ENCODE data around the gene CMTM1.
A peak's percentile ranks its signal among the peaks of the same experiment; 100 is the strongest.

Gene CMTM1

DNA sequence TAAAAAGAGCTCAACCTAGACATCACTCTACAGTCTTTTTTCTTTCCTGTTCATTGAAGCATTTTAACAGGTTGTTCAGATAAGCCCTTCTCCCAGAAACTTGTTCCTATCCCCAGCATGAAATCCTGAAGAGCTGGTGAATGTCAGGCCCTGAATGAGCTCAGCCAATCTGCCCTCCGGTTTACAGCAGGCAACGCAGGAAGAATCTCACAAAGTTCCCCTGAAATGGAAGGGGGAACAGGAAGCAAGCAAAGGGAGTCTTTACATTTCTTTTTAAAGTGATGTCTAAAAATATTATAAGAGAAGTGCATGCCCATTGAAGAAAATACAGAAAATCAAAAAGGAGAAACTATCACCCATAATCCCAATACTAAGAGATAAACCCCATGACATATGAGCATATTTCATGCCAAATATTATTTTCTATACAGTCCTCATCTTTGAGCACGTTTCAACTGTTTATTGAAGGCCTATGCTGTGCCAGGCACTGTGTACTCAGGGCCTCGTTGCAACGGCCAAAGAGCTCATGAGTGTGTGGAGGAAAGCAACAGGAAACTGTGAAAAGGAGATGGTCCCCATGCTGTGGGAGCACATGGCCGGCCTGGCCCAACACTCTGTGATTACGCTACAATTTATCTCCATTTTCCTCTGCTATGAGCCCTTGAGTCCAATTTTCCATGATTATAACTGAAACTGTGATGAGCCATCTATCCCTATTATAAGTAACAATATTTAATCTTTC is 22.1 kb upstream of the CMTM1 start:
- Mint-ChIP-seq H3K4me3 (peak overlapping the region; percentile 39), H3K36me3 (ENCODE audit: low read depth) (peaks cover 86% of the 10 kb centered on the region), H3K27ac (peak overlapping the region; percentile 94), H3K4me1 (ENCODE audit: low read depth) (peaks cover 82% of the 10 kb centered on the region), H3K27me3 (no peaks in the 10 kb centered on the region), H3K9me3 (no peaks in the 10 kb centered on the region)
- intact Hi-C loops (cut with micrococcal nuclease), result no loop called here

DNA sequence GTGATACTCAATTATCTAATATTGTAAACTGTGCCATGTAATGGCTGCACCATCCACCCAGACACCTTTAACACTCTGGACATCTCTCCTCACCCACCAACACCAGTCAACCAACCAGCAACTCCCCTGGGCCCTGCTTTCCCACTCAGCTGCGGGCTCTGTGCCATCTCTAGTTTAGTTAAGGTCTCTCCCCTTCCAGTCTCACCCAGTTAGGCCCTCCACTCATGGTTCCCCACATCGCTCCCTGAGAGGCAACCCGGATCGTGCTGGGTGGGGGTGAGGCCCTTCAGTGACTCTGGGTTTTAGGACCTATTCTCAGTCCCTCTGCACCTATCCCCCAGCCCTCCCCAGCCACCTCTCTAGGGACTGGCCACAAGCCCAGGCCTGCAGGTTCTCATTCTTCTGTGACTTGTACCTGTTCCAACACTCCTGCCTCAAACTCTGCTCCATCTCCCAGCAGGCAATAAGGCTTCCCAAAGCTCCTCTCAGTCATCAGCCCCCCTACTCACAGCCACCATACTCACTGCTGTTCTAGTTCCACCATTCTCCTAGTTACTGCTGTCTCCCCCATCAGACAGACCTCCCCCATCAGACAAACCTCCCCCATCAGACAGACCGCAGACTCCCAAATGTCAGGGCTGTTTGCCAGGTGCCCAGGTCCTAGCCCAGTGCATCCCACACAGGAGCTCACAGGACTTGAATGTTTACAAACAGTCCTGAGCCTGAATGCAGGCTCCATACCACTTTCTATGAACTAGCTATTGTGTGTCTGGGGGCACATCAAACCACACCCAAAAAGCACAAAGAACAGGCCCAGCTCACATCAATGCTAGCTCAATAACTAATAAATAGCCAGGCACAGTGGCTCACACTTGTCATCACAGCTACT is 18.9 kb upstream of the CMTM1 start:
- Mint-ChIP-seq H3K27me3 (no peaks in the 10 kb centered on the region), H3K36me3 (ENCODE audit: low read depth) (peaks cover 59% of the 10 kb centered on the region), H3K27ac (peak overlapping the region; percentile 81), H3K4me3 (peak overlapping the region; percentile 27), H3K4me1 (ENCODE audit: low read depth) (peaks cover 76% of the 10 kb centered on the region), H3K9me3 (no peaks in the 10 kb centered on the region)
- intact Hi-C loops (cut with micrococcal nuclease), result no loop called here

DNA sequence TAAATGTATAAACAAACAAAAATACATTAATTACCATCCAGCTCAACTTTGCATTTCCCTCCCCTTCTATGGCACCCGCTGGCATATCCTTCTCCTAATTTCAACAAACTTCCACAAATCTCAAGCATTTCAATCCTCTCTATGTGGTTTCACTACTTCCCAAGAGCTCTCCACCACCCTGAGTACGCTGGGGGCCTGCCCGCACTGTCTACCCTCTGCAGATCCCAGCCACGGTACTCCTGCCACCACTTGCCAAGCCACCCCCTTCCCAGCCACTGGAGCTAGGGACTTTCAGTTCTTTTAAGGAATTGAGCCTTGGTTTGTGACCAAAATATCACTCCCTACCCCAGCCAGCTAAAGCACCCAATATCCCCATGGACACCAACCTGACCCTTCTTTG is 18.2 kb upstream of the CMTM1 start:
- intact Hi-C loops (cut with micrococcal nuclease), result no loop called here
- Mint-ChIP-seq H3K4me1 (ENCODE audit: low read depth) (peaks cover 72% of the 10 kb centered on the region), H3K4me3 (peak overlapping the region; percentile 78)

DNA sequence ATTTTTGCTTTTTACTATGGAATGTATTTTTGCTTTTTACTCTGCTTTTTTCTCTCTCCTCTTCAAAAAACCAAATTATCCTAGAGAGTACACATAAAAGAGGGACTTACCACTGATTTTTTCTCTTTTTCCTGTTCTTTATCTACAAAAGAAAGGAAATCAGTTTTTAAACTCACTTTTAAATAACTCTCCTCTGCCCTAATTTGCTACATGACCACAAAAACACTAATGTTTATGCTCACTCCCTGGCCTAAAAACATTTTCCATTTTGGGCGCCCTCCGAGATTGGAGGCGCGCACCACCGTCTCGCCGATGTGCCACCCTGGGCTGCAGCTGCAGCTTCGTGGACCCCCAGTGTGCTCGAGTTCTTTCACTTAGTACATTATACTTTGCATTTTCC is 17.4 kb upstream of the CMTM1 start:
- intact Hi-C loops (cut with micrococcal nuclease), result no loop called here

More for the DNA sequence above, 18.2 kb upstream of the CMTM1 start:
- H3K27me3 Mint-ChIP-seq, result no peaks in the 10 kb centered on the region
- peak overlapping the region; percentile 81 for H3K27ac Mint-ChIP-seq
- no peaks in the 10 kb centered on the region for H3K9me3 Mint-ChIP-seq
- H3K36me3 Mint-ChIP-seq (ENCODE audit: low read depth), result peaks cover 58% of the 10 kb centered on the region

DNA sequence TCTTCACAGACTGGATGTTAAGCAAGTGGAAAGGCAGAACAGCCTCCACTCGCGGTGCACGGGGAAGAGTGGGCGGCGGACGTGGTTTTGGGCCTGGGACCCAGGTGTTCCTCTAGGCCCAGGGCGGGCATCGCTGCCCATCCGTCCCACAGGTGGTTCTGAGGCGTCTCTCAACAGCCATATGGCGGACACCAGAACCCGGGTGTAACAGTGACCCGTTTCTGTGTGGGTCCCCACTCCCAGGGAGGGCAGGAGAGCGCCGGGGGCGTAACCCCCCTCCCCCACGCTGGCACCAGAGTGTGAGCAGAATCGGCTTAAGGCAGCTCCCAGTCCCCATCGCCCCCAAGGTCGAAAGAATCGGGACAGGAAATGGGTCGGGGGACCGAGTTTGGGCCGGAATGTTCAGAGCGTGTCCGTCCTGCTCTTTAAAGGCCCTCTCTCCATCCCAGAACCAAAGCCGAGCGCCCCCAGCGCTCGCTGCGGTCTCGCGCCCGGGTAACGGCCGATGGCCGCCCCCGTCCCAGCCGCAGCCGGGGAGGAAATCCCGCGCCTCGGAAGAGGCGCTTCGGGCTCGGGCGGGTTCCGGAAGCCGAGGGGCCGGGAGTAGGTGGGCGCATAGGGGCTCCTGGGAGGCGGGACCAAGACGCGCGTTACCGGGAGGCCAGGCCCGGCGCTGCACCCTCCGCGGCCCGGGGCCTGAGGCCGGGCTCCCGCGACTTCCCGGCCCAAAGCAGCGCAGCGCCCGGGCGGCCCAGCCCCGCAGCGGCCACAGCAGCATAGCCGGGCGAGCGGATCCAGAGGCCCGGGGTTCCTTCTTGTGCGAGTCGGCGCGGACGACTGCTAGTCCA is 16.7 kb upstream of the CMTM1 start, which contains the start of gene TK2:
TK2 (minus strand) TSS at position 839 of the 848 bp plus-strand sequence; CDS start at position 778, 61 bp downstream.
- intact Hi-C loops (cut with micrococcal nuclease), result no loop called here
- H3K27ac Mint-ChIP-seq, result peak within 1 kb of the TSS; percentile 81
- H3K36me3 Mint-ChIP-seq (ENCODE audit: low read depth), result peaks cover 61% of the 10 kb centered on the region
- H3K9me3 Mint-ChIP-seq, result no peaks in the 10 kb centered on the region
- peak within 1 kb of the TSS; percentile 78 for H3K4me3 Mint-ChIP-seq
- H3K27me3 Mint-ChIP-seq, result no peaks in the 10 kb centered on the region
- peaks cover 72% of the 10 kb centered on the region for H3K4me1 Mint-ChIP-seq (ENCODE audit: low read depth)

More for the DNA sequence above, 17.4 kb upstream of the CMTM1 start:
- Mint-ChIP-seq H3K27ac (peak overlapping the region; percentile 81), H3K27me3 (no peaks in the 10 kb centered on the region), H3K4me1 (ENCODE audit: low read depth) (peaks cover 72% of the 10 kb centered on the region), H3K4me3 (peak overlapping the region; percentile 78), H3K36me3 (ENCODE audit: low read depth) (peaks cover 58% of the 10 kb centered on the region), H3K9me3 (no peaks in the 10 kb centered on the region)

DNA sequence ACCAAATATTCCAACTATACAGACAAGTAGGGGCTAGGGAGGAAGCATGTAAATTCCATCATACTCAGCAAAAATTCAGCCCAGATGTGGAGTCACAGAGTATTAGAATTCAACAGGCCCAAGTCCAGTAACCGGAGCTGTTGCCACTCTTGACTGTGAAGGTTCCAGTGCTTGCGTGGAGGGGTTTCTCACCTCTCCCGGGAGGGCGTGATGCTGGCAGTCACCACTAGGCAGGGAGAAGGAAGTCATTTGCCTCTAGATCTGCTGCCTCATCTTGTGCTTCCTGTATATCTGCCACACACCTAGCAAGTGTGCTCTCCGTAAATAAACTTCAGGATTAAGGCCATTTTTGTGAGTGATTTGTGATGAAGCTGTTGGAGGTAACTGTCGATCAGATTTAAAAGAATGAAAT is 14.9 kb upstream of the CMTM1 start:
- intact Hi-C loops (cut with micrococcal nuclease), result no loop called here
- Mint-ChIP-seq H3K36me3 (ENCODE audit: low read depth) (peaks cover 67% of the 10 kb centered on the region), H3K9me3 (no peaks in the 10 kb centered on the region), H3K27me3 (no peaks in the 10 kb centered on the region), H3K27ac (peak overlapping the region; percentile 81), H3K4me3 (peak overlapping the region; percentile 81), H3K4me1 (ENCODE audit: low read depth) (peaks cover 78% of the 10 kb centered on the region)

DNA sequence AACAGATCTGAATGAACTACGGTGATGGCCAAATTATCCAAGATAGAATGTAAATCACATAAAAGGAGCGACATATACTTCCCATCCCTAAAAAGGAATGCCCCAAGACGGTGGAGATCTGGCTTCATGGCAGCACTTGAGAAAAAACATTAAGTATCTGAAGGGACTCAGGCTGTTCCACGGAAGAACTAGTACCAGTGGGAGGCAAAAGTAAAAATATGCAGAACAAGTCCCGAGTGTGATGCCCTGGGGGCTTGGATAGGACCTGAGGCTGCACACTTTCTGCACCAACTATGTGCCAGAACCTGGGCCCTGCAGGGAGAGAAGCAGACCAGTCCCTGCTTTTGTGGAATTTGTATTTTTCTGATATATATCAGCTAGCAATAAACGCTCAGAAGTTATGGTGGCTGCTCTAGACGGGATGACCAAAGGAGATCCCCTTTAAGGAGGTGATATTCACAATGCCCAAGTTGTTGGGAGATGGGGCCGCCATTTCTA is 14.4 kb upstream of the CMTM1 start:
- Mint-ChIP-seq H3K9me3 (no peaks in the 10 kb centered on the region), H3K27me3 (no peaks in the 10 kb centered on the region), H3K4me3 (peak overlapping the region; percentile 81), H3K4me1 (ENCODE audit: low read depth) (peaks cover 73% of the 10 kb centered on the region), H3K27ac (peak overlapping the region; percentile 81), H3K36me3 (ENCODE audit: low read depth) (peaks cover 62% of the 10 kb centered on the region)
- intact Hi-C loops (cut with micrococcal nuclease), result loop anchor here (1.0 to 2.0 kb wide), 3 partner anchors 27 to 55 kb away; no protein-coding TSS in a partner anchor

DNA sequence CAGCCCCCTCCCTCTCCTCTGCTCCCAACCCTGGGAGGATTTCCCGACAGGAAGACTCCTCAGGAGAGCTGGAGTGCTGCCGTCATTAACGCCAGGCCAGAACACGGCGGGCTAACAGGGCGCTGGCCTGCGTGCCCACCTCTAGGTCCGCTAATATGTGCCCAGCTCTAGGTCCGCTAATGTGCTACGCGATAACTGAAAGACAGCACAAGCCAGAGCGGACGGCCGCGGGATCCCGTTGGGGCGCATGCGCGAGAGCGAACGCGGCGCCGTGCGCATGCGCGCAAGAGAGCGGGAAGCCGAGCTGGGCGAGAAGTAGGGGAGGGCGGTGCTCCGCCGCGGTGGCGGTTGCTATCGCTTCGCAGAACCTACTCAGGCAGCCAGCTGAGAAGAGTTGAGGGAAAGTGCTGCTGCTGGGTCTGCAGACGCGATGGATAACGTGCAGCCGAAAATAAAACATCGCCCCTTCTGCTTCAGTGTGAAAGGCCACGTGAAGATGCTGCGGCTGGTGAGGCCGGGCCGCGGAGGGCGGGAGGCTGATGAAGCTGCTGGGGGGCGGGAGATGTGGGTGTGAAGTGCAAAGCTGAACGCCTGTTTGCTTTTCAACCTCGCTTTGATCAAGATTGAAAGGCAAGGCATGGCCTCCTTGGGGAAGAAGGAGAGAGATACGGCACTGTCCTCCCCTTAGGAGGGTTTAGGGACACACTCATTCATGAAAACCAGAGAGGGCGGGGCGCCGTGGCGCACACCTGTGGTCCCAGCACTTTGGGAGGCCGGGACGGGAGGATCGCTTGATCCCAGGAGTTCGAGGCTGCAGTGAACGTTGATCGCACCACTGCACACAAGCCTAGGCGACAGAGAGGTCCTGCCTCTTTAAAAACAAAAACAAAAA is 13.7 kb upstream of the CMTM1 start, which contains the start of gene CKLF:
CKLF (plus strand) TSS at position 291 of the 892 bp plus-strand sequence; CDS start at position 431, 140 bp downstream.
- Mint-ChIP-seq H3K4me1 (ENCODE audit: low read depth) (peaks cover 70% of the 10 kb centered on the region), H3K9me3 (no peaks in the 10 kb centered on the region), H3K27ac (peak within 1 kb of the TSS; percentile 81), H3K4me3 (peak within 1 kb of the TSS; percentile 81), H3K36me3 (ENCODE audit: low read depth) (peaks cover 59% of the 10 kb centered on the region), H3K27me3 (no peaks in the 10 kb centered on the region)
- intact Hi-C loops (cut with micrococcal nuclease), result loop anchor here (1.0 to 2.0 kb wide), 3 partner anchors 28 to 54 kb away; no protein-coding TSS in a partner anchor

DNA sequence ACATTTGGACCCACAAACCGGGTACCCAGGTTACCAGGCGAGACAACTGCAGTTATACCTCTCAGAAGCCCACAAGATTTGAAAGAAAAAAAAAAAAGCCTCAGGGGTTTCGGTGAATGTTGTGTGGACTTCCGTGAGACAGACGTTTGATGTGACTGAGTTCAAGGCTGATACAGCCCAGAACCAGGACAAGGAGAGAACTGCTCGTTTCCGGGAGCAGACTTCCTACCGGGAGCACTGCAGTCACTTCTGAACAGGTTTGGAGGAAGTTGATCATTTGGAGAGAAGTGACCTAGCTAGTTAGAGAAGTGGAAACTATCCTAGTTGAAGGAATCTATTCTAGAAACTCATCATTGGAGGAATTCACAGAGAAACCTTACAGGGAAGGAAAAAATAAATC is 13.0 kb upstream of the CMTM1 start:
- H3K4me1 Mint-ChIP-seq (ENCODE audit: low read depth), result peaks cover 66% of the 10 kb centered on the region
- H3K4me3 Mint-ChIP-seq, result peak overlapping the region; percentile 81
- H3K27me3 Mint-ChIP-seq, result no peaks in the 10 kb centered on the region
- peaks cover 59% of the 10 kb centered on the region for H3K36me3 Mint-ChIP-seq (ENCODE audit: low read depth)
- intact Hi-C loops (cut with micrococcal nuclease), result loop anchor here (2.0 kb wide), 2 partner anchors 28 to 54 kb away; no protein-coding TSS in a partner anchor
- H3K9me3 Mint-ChIP-seq, result no peaks in the 10 kb centered on the region
- peak overlapping the region; percentile 81 for H3K27ac Mint-ChIP-seq

DNA sequence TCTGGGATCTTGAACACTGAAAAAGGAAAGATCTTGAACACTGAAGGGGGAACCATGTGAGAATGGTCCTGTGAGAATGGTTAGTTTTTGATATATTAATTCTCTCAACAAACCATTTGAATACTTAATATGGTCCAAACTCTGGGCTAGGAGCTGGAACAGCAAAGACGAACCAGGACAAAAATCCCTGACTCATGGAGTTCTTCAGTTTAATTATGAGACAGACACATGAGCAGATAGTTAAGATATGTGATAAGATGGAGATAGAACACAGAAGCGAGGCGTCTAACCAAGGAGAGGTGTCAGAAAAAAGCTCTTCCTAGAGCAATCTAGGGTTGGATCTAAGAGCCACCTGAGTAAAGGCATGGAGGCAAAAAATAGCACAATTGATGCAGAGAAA is 12.2 kb upstream of the CMTM1 start:
- intact Hi-C loops (cut with micrococcal nuclease), result no loop called here
- Mint-ChIP-seq H3K27me3 (no peaks in the 10 kb centered on the region), H3K36me3 (ENCODE audit: low read depth) (peaks cover 63% of the 10 kb centered on the region), H3K4me1 (ENCODE audit: low read depth) (peaks cover 62% of the 10 kb centered on the region), H3K27ac (peak overlapping the region; percentile 81), H3K9me3 (no peaks in the 10 kb centered on the region), H3K4me3 (peak overlapping the region; percentile 81)

DNA sequence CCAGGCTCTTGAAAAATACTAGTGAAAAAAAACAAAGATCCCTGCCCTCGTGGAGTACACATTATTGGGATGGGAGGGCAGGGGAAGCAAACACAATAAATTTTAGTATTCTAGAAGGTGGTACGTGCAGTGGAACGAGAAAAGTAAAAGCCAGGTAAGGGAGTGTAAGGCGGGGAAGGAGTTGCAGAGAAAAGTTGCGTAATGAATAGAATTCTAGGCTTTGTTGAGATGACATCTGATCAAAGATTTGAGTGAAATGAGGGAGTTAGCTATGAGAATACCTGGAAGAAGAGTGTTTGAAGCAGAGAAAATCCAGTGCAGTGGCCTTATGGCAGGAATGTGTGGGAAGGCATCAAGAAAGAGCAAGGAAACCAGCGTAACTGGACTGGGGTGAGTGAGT is 11.7 kb upstream of the CMTM1 start:
- H3K4me3 Mint-ChIP-seq, result peak overlapping the region; percentile 81
- H3K36me3 Mint-ChIP-seq (ENCODE audit: low read depth), result peaks cover 64% of the 10 kb centered on the region
- H3K4me1 Mint-ChIP-seq (ENCODE audit: low read depth), result peaks cover 60% of the 10 kb centered on the region
- H3K27me3 Mint-ChIP-seq, result no peaks in the 10 kb centered on the region
- intact Hi-C loops (cut with micrococcal nuclease), result no loop called here
- peak overlapping the region; percentile 81 for H3K27ac Mint-ChIP-seq
- no peaks in the 10 kb centered on the region for H3K9me3 Mint-ChIP-seq

DNA sequence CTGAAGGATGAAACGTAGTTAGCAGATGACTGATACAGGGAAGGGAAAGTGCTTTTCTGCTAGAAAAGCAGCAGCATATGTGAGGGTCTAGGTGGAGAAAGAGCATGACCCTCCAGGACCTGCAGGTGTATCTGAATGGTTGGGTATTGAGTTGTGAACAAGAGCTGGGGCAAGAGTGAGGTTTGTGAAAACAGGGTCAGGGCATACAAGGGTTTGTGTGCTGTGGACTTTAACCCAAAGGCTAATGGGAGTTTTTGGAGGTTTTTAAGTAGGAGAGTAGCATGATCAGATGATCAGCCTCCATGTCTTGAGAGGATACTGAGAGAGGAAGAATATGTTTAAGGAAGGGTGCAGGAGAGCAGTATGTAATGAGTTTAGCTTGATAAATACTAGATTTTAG is 6.1 kb upstream of the CMTM1 start:
- no peaks in the 10 kb centered on the region for H3K27me3 Mint-ChIP-seq
- no peak overlapping the region for H3K4me3 Mint-ChIP-seq
- no peaks in the 10 kb centered on the region for H3K9me3 Mint-ChIP-seq
- H3K4me1 Mint-ChIP-seq (ENCODE audit: low read depth), result peaks cover 52% of the 10 kb centered on the region
- peak overlapping the region; percentile 2 for H3K27ac Mint-ChIP-seq
- H3K36me3 Mint-ChIP-seq (ENCODE audit: low read depth), result peaks cover 87% of the 10 kb centered on the region
- intact Hi-C loops (cut with micrococcal nuclease), result no loop called here
